Activated naive CD4-positive, alpha-beta T cell treated with anti-CD3 and anti-CD28 coated beads for 36 hours (primary cell): ENCODE measurements around the gene RAB11FIP4. TPM values are rescaled to one million over a fixed set of nuclear protein-coding genes. Genes with fewer than 3 reads are reported as not detected.

Experiments used
- CTCF ChIA-PET: fragments of 350-600 bp; sonication (Branson Sonifier 250); formaldehyde crosslinking; loops from one replicate; lab custom pipeline; 2021; ENCODE audit warnings: antibody characterized with exemption; lab: Charles Lee
- DNase-seq: peaks from one replicate; pipeline ENCODE4 v3.0.0-alpha.2; 2020
- H3K27ac Mint-ChIP-seq: one replicate; pipeline ENCODE4 v1.8.0; 2021; ENCODE audit warnings: mild to moderate bottlenecking, mixed read lengths
- H3K27me3 Mint-ChIP-seq: one replicate; pipeline ENCODE4 v1.8.0; 2021; ENCODE audit warnings: low read depth, mixed read lengths
- H3K36me3 Mint-ChIP-seq: one replicate; pipeline ENCODE4 v1.8.0; 2021; ENCODE audit warnings: low read depth, mixed read lengths
- H3K4me1 Mint-ChIP-seq: one replicate; pipeline ENCODE4 v1.8.0; 2021; ENCODE audit warnings: low read depth, mixed read lengths
- H3K4me3 Mint-ChIP-seq: one replicate; pipeline ENCODE4 v1.8.0; 2021; ENCODE audit warnings: mild to moderate bottlenecking, moderate library complexity, mixed read lengths
- H3K9me3 Mint-ChIP-seq: one replicate; pipeline ENCODE4 v1.8.0; 2021; ENCODE audit warnings: mixed read lengths
- intact Hi-C: fragments of 100-400 bp; cut with micrococcal nuclease; formaldehyde crosslinking; loops from one replicate; pipeline ENCODE4 v1.15.1; 2023
- microRNA-seq: library from miRNA; unstranded; fragments of <30 nt; microRNA quantifications from one replicate; pipeline ENCODE4 v1.2.0, GENCODE V29; 2022; ENCODE audit warnings: borderline microRNAs expressed, borderline replicate concordance
- total RNA-seq, 2 experiments: library from RNA; stranded (reverse); gene quantifications; one replicate each; pipeline ENCODE4 v1.2.3, GENCODE V29; 2021

Gene RAB11FIP4
- total RNA-seq, 2 experiments from 2014 or later, result 31.3 to 33.1 TPM

- DNase-seq, result no peak
- CTCF ChIA-PET, result no interaction called here
- Mint-ChIP-seq H3K27me3 (no peaks in the 10 kb centered on the region), H3K4me3 (no peak overlapping the region), H3K36me3 (no peaks in the 10 kb centered on the region), H3K27ac (no peak overlapping the region), H3K9me3 (no peaks in the 10 kb centered on the region), H3K4me1 (no peaks in the 10 kb centered on the region)
- intact Hi-C loops, result no loop called here
Observed at GRCh38 chr17:31583772-31584356, 192.4 kb downstream of the RAB11FIP4 start.

GRCh38 chr17:31584438-31585279, 193.2 kb downstream of the RAB11FIP4 start:
- intact Hi-C loops, result no loop called here
- no peaks in the 10 kb centered on the region for H3K9me3 Mint-ChIP-seq
- no peaks in the 10 kb centered on the region for H3K27me3 Mint-ChIP-seq
- DNase-seq, result no peak
- CTCF ChIA-PET, result no interaction called here
- H3K36me3 Mint-ChIP-seq, result no peaks in the 10 kb centered on the region
- H3K4me1 Mint-ChIP-seq, result no peaks in the 10 kb centered on the region
- no peak overlapping the region for H3K27ac Mint-ChIP-seq
- no peak overlapping the region for H3K4me3 Mint-ChIP-seq

- H3K27ac Mint-ChIP-seq, result no peak overlapping the region
- H3K4me3 Mint-ChIP-seq, result no peak overlapping the region
- no peaks in the 10 kb centered on the region for H3K27me3 Mint-ChIP-seq
- H3K36me3 Mint-ChIP-seq, result no peaks in the 10 kb centered on the region
- intact Hi-C loops, result no loop called here
- CTCF ChIA-PET, result interaction anchor here (0.6 kb wide), 1 partner anchor 66 kb away, joined by 4 read pairs; no protein-coding TSS in a partner anchor
- H3K4me1 Mint-ChIP-seq, result no peaks in the 10 kb centered on the region
- no peaks in the 10 kb centered on the region for H3K9me3 Mint-ChIP-seq
- no peak for DNase-seq
Observed at GRCh38 chr17:31585280-31585630, 193.8 kb downstream of the RAB11FIP4 start.

- no peaks in the 10 kb centered on the region for H3K4me1 Mint-ChIP-seq
- H3K9me3 Mint-ChIP-seq, result no peaks in the 10 kb centered on the region
- CTCF ChIA-PET, result no interaction called here
- H3K36me3 Mint-ChIP-seq, result no peaks in the 10 kb centered on the region
- no peaks in the 10 kb centered on the region for H3K27me3 Mint-ChIP-seq
- H3K4me3 Mint-ChIP-seq, result no peak overlapping the region
- intact Hi-C loops, result no loop called here
- H3K27ac Mint-ChIP-seq, result no peak overlapping the region
- DNase-seq, result no peak
Observed at GRCh38 chr17:31586946-31587345, 195.5 kb downstream of the RAB11FIP4 start.

- CTCF ChIA-PET, result no interaction called here
- H3K4me1 Mint-ChIP-seq, result no peaks in the 10 kb centered on the region
- H3K27me3 Mint-ChIP-seq, result no peaks in the 10 kb centered on the region
- no peak overlapping the region for H3K27ac Mint-ChIP-seq
- no peak for DNase-seq
- no peaks in the 10 kb centered on the region for H3K36me3 Mint-ChIP-seq
- H3K4me3 Mint-ChIP-seq, result no peak overlapping the region
- intact Hi-C loops, result no loop called here
- H3K9me3 Mint-ChIP-seq, result no peaks in the 10 kb centered on the region
Observed at GRCh38 chr17:31587462-31587861, 196.0 kb downstream of the RAB11FIP4 start.

Small RNA genes lying within 50 kb of the gene (microRNA-seq; reads per million reads assigned to microRNA genes)
- gene MIR193A (89.4 reads per million, percentile 57 among the genes with 10 or more reads in this experiment), gene MIR365B (not detected), gene MIR4725 (not detected)

Other genes starting within 250 kb of the RAB11FIP4 start
- under 1 TPM in 1 of 2 experiments, not detected in 1; 0.10 TPM for gene OMG, start 94.4 kb upstream of the RAB11FIP4 start, total RNA-seq
- 10 to 100 TPM in 1 of 2 experiments, 1 to 10 TPM in 1; 9.9 to 11.4 TPM for gene EVI2B, start 77.6 kb upstream of the RAB11FIP4 start, total RNA-seq
- gene EVI2A, start 70.1 kb upstream of the RAB11FIP4 start, total RNA-seq, result 10 to 100 TPM; 22.0 to 22.5 TPM